ENCODE results near the gene IGFLR1. TPM values are rescaled to one million over a fixed set of nuclear protein-coding genes. Genes with fewer than 3 reads are reported as not detected.

IGFLR1 gene
- polyA plus RNA-seq, 1 donor = 3.8 TPM

DNA sequence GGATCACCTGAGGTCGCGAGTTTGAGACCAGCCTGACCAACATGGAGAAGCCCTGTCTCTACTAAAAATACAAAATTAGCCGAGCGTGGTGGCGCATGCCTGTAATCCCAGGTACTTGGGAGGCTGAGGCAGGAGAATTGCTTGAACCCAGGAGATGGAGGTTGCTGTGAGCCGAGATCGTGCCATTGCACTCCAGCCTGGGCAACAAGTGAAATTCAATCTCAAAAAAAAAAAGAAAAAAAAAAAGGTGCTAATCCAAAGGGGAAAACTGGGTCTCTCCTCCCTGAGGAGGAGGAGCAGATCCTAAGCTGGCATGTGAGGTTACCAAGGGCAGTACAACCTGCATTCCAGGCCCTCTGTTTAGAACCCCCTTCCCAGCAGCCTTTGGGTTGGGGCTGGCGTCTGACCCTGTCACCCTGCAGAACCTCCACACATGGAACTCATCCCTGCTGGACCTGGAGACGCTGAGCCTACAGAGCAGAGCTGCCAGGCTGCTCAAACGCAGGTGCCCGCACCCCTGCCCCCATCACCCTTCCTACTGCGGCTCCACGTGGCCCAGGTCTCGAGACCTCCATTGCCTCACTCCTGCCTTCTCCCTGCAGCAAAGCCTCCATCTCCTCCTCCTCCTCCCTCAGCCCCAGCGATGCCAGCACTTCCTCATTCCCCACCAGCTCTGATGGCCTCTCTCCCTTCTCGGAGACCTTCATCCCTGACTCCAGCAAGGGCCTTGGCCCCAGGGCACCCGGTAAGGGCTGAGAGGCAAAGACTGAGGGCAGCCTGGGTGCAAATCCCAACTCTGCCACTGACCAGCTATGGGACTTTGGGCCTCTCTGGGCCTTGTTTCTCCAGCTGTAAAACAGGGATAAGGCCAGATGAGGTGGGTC is 22.4 kb upstream of the IGFLR1 start:
- DNase-seq = no peak
- Histone ChIP-seq H3K27me3 (ENCODE audit: control insufficient read depth, insufficient read depth, low read length) (no peaks in the 10 kb centered on the region), H3K36me3 (ENCODE audit: control insufficient read depth, insufficient read depth, low read length) (peaks cover 34% of the 10 kb centered on the region), H3K4me3 (ENCODE audit: low read length) (no peak overlapping the region), H3K27ac (ENCODE audit: low read length) (no peak overlapping the region), H3K9me3 (ENCODE audit: control insufficient read depth, low read depth, low read length) (no peaks in the 10 kb centered on the region), H3K4me1 (ENCODE audit: control insufficient read depth, insufficient read depth, low read length) (no peaks in the 10 kb centered on the region)
- 100% methylated on average over 2 of the region's 17 CpGs for WGBS (ENCODE audit: insufficient coverage, low lambda C conversion rate)

DNA sequence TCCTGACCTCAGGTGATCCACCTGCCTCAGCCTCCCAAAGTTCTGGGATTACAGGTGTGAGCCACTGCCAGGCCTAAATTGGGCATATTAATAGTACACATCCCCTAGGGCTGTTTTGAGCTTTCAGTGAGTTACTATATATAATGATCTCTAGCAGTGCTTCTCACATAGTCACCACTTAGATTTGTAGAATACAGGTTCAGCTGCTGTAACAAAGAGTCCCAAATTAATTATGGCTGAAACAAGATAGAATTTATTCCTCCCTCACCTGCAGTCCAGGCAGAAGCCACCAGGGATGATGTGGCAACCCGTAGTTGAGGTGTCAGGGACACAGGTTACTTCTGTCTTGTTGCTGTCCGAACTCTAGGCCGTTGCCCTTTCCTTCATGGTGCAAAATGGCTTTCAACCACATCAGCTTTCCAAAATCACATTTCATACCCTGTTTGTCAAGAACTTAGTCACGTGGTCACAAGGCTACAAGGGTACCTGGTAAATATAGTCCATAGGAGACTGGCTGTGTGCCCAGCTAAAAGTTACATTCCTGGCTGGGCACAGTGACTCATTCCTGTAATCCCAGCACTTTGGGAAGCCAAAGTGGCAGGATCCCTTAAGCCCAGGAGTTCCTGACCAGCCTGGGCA is 18.6 kb upstream of the IGFLR1 start:
- no peak for DNase-seq
- Histone ChIP-seq H3K9me3 (ENCODE audit: control insufficient read depth, low read depth, low read length) (no peaks in the 10 kb centered on the region), H3K27ac (ENCODE audit: low read length) (no peak overlapping the region), H3K36me3 (ENCODE audit: control insufficient read depth, insufficient read depth, low read length) (peaks cover 27% of the 10 kb centered on the region), H3K4me1 (ENCODE audit: control insufficient read depth, insufficient read depth, low read length) (peaks cover 19% of the 10 kb centered on the region), H3K4me3 (ENCODE audit: low read length) (no peak overlapping the region), H3K27me3 (ENCODE audit: control insufficient read depth, insufficient read depth, low read length) (peaks cover 14% of the 10 kb centered on the region)
- WGBS (ENCODE audit: insufficient coverage, low lambda C conversion rate) = no CpG with 5 or more reads among the region's 4 CpGs

- H3K27me3 ChIP-seq (ENCODE audit: control insufficient read depth, insufficient read depth, low read length) = peaks cover 23% of the 10 kb centered on the region
- no peaks in the 10 kb centered on the region for H3K9me3 ChIP-seq (ENCODE audit: control insufficient read depth, low read depth, low read length)
- no peak overlapping the region for H3K27ac ChIP-seq (ENCODE audit: low read length)
- H3K4me1 ChIP-seq (ENCODE audit: control insufficient read depth, insufficient read depth, low read length) = peaks cover 25% of the 10 kb centered on the region
- peaks cover 23% of the 10 kb centered on the region for H3K36me3 ChIP-seq (ENCODE audit: control insufficient read depth, insufficient read depth, low read length)
- no peak for DNase-seq
- WGBS (ENCODE audit: insufficient coverage, low lambda C conversion rate) = 100% methylated on average over 2 of the region's 2 CpGs
- no peak overlapping the region for H3K4me3 ChIP-seq (ENCODE audit: low read length)
Measured at GRCh38 chr19:35759697-35760096, 17.4 kb upstream of the IGFLR1 start.

DNA sequence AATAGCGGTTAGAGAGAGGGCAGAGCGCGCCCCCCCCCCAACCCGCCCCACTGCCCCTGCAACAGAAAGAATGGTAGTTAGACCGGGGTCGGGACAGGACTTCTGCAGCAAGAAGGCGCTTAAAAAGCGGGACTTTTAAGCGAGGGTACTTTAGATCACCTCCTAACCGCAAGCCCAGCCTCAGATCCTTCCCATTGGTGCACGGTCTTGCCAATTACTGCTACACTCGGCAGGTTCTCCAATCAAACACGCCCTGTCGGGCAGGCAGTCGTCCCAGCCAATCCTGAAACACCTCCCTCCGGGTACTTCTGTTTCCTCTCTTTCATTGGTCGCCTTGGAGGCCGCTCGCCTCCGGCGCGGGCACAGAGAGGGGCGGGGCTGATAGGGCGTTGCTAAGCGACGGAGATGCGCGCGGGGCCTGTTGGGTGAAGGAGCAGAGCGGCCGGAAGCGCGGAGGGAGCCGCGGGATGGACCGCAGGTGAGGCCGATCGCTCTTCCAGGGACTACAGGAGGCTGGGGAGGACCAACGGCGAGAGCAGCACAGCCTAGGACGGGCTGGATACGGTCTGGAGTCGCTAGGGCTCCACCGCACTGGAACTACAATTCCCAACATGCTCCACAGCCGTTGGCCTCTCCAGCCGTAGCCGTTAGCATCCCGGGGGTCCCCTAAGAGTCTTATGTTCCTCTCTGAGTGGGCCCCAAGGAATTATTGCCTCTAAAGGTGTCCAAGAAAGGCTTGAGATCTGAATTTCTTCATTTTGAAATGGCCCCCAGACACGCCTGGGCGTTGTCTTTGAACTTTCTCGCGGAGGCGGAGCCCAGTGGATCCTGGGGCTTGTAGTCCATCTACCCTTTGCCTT is 15.7 kb upstream of the IGFLR1 start, which contains the start of gene PROSER3:
PROSER3 (plus strand) TSS at position 428 of the 860 bp plus-strand sequence; CDS start at position 468, 40 bp downstream.
- Histone ChIP-seq H3K27me3 (ENCODE audit: control insufficient read depth, insufficient read depth, low read length) (peaks cover 23% of the 10 kb centered on the region), H3K9me3 (ENCODE audit: control insufficient read depth, low read depth, low read length) (no peaks in the 10 kb centered on the region), H3K36me3 (ENCODE audit: control insufficient read depth, insufficient read depth, low read length) (peaks cover 23% of the 10 kb centered on the region), H3K4me3 (ENCODE audit: low read length) (peak within 1 kb of the TSS; percentile 81), H3K27ac (ENCODE audit: low read length) (peak within 1 kb of the TSS; percentile 89), H3K4me1 (ENCODE audit: control insufficient read depth, insufficient read depth, low read length) (peaks cover 25% of the 10 kb centered on the region)
- 0% methylated on average over 4 of the region's 53 CpGs for WGBS (ENCODE audit: insufficient coverage, low lambda C conversion rate)
- peak; percentile 98 to 99 for DNase-seq

GRCh38 chr19:35757231-35757748 is 15.0 kb upstream of the IGFLR1 start:
- Histone ChIP-seq H3K4me1 (ENCODE audit: control insufficient read depth, insufficient read depth, low read length) (peaks cover 25% of the 10 kb centered on the region), H3K4me3 (ENCODE audit: low read length) (peak overlapping the region; percentile 81), H3K9me3 (ENCODE audit: control insufficient read depth, low read depth, low read length) (no peaks in the 10 kb centered on the region), H3K27ac (ENCODE audit: low read length) (peak overlapping the region; percentile 71), H3K36me3 (ENCODE audit: control insufficient read depth, insufficient read depth, low read length) (peaks cover 30% of the 10 kb centered on the region), H3K27me3 (ENCODE audit: control insufficient read depth, insufficient read depth, low read length) (peaks cover 23% of the 10 kb centered on the region)
- no CpG with 5 or more reads among the region's 19 CpGs for WGBS (ENCODE audit: insufficient coverage, low lambda C conversion rate)
- peak; percentile 66 to 69 for DNase-seq

DNA sequence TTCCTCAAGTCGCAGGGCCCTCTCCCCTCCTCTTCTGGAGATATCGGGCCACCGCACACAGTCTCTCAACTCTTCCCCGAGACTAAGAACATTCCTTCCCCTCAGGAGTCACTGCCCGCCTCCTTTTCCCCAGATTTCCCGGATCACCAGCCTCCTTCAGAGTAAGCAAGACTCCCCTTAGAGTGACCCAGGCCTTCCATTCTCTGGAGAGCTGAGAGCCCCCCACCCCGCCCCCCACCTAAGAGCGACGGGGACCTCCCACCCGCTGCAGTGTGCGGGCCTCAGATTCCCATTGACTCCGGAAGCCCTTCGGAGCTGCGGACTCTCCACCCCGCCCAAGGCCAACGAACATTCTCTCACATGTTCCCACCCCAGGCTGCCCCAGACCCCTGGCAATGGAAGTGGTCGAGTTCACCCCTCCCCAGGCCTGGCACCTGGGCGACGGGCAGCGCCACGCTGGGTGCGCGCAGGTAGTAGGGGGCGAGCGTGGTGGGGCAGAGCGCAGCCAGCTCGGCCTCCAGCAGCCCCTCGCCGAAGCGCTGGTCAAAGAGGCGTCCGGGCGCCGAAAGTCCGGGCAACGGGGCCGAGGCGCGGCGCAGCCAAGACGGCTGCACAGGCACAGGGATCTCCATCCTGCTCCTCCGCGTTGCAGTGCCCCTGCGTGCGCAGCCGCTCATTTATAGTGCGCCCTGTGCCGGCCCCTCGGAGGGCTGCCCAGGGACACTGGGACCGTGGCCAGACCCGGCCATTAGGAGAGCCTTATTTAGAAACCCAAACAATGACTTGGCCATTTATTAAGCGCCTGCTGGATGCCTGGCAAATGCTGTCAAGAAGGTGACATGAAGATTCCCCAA is 14.4 kb upstream of the IGFLR1 start, which contains the start of gene HSPB6:
HSPB6 (minus strand) TSS at position 653 of the 854 bp plus-strand sequence; CDS start at position 632, 21 bp downstream.
- no peak for DNase-seq
- WGBS (ENCODE audit: insufficient coverage, low lambda C conversion rate) = no CpG with 5 or more reads among the region's 52 CpGs
- H3K4me1 ChIP-seq (ENCODE audit: control insufficient read depth, insufficient read depth, low read length) = peaks cover 25% of the 10 kb centered on the region

DNA sequence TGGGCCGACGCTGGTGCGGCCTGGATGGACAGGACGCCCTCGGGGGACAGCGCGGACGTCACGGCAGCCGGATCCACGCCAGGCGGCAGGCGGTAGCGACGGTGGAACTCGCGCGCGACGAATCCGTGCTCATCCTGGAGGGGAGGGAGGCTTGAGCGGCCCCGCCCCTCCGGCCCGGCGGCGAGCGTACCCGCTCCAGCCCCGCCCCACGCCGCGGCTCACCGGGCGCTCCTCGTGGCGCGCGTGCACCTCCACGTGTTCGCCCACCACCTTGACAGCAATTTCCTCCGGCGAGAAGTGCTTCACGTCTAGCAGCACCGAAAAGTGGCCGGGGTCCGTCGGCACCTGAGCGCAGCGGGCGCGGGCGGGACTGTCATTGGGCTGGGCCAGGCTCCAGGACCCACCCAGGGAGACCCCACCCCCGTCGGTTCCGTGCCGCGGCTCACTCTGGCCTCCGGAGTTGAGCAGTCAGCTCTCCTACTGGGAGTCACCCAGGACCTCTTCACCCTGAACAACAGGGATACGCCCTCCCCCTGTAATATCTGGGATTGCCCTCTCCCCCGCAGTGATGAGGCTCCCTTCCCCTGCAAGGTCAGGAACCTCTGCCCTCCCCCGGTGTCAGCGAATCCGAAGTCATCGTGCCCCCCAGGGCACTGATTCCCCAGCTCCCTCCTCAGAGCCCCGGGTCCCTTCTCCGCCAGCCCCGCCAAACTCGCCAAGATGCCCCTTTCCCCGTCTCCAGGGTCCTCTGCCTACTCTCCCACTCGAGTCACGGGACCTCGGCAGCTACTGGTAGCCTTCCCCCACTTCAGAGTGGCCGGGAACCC is 13.5 kb upstream of the IGFLR1 start:
- DNase-seq = peak; percentile 56 to 59
- Histone ChIP-seq H3K4me1 (ENCODE audit: control insufficient read depth, insufficient read depth, low read length) (peaks cover 25% of the 10 kb centered on the region), H3K27ac (ENCODE audit: low read length) (peak overlapping the region; percentile 67), H3K27me3 (ENCODE audit: control insufficient read depth, insufficient read depth, low read length) (peaks cover 23% of the 10 kb centered on the region), H3K36me3 (ENCODE audit: control insufficient read depth, insufficient read depth, low read length) (peaks cover 26% of the 10 kb centered on the region), H3K4me3 (ENCODE audit: low read length) (peak overlapping the region; percentile 81), H3K9me3 (ENCODE audit: control insufficient read depth, low read depth, low read length) (no peaks in the 10 kb centered on the region)
- no CpG with 5 or more reads among the region's 74 CpGs for WGBS (ENCODE audit: insufficient coverage, low lambda C conversion rate)

More for the DNA sequence above, 14.4 kb upstream of the IGFLR1 start, which contains the start of gene HSPB6:
- H3K4me3 ChIP-seq (ENCODE audit: low read length) = peak within 1 kb of the TSS; percentile 81
- H3K36me3 ChIP-seq (ENCODE audit: control insufficient read depth, insufficient read depth, low read length) = peaks cover 29% of the 10 kb centered on the region
- no peaks in the 10 kb centered on the region for H3K9me3 ChIP-seq (ENCODE audit: control insufficient read depth, low read depth, low read length)
- peak within 1 kb of the TSS; percentile 71 for H3K27ac ChIP-seq (ENCODE audit: low read length)
- H3K27me3 ChIP-seq (ENCODE audit: control insufficient read depth, insufficient read depth, low read length) = peaks cover 23% of the 10 kb centered on the region

- H3K27ac ChIP-seq (ENCODE audit: low read length) = no peak overlapping the region
- DNase-seq = no peak
- H3K27me3 ChIP-seq (ENCODE audit: control insufficient read depth, insufficient read depth, low read length) = peaks cover 23% of the 10 kb centered on the region
- no peaks in the 10 kb centered on the region for H3K9me3 ChIP-seq (ENCODE audit: control insufficient read depth, low read depth, low read length)
- H3K4me3 ChIP-seq (ENCODE audit: low read length) = peak overlapping the region; percentile 25
- no CpG with 5 or more reads among the region's 17 CpGs for WGBS (ENCODE audit: insufficient coverage, low lambda C conversion rate)
- H3K36me3 ChIP-seq (ENCODE audit: control insufficient read depth, insufficient read depth, low read length) = peaks cover 24% of the 10 kb centered on the region
- H3K4me1 ChIP-seq (ENCODE audit: control insufficient read depth, insufficient read depth, low read length) = peaks cover 25% of the 10 kb centered on the region
Measured at GRCh38 chr19:35755131-35755549, 12.9 kb upstream of the IGFLR1 start.
